SU-DHL-6 (cell line): ENCODE measurements around the gene PITPNB.

ENCODE experiments used
- H2AFZ ChIP-seq: fragments of 200-600 bp; sonication (generic); 2 replicates; pipeline ENCODE4 v1.6.1; 2014; ENCODE audit warnings: low read depth, mild to moderate bottlenecking, moderate library complexity, mixed read lengths, antibody characterized with exemption, low read length; ENCODE audit not compliant: severe bottlenecking
- H3F3A ChIP-seq: fragments of 200-600 bp; shearing (Covaris generic); 2 replicates; pipeline ENCODE4 v1.6.0; 2016; ENCODE audit warnings: antibody characterized with exemption, mild to moderate bottlenecking; ENCODE audit not compliant: insufficient read depth
- H3K27ac ChIP-seq: fragments of 200-600 bp; sonication (generic); 2 replicates; pipeline ENCODE4 v1.5.1; 2016; ENCODE audit warnings: low read depth, mild to moderate bottlenecking, low read length, moderate library complexity, mixed read lengths
- H3K27me3 ChIP-seq: fragments of 200-600 bp; sonication (generic), shearing (Covaris generic); 2 replicates; pipeline ENCODE4 v1.6.0; 2014; ENCODE audit warnings: mild to moderate bottlenecking, low read length
- H3K36me3 ChIP-seq: fragments of 200-600 bp; sonication (generic); 2 replicates; pipeline ENCODE4 v1.6.1; 2014; ENCODE audit warnings: mild to moderate bottlenecking, low read length, mixed read lengths
- H3K4me2 ChIP-seq: fragments of 300-600, 200-600 bp; shearing (Covaris generic), sonication (generic); 2 replicates; pipeline ENCODE4 v1.6.0; 2014; ENCODE audit warnings: low read length, low read depth, mild to moderate bottlenecking; ENCODE audit not compliant: poor library complexity, severe bottlenecking
- H3K4me3 ChIP-seq: fragments of 200-600 bp; sonication (generic); 2 replicates; pipeline ENCODE4 v1.5.1; 2014; ENCODE audit warnings: antibody characterized with exemption, low read length, mild to moderate bottlenecking, mixed read lengths; ENCODE audit not compliant: insufficient read depth, poor library complexity, severe bottlenecking
- H3K79me2 ChIP-seq: fragments of 200-600 bp; sonication (generic); 2 replicates; pipeline ENCODE4 v1.6.1; 2014; ENCODE audit warnings: mild to moderate bottlenecking, low read length, moderate library complexity; ENCODE audit not compliant: insufficient read depth
- H3K9ac ChIP-seq: fragments of 200-600 bp; sonication (generic); 2 replicates; pipeline ENCODE4 v1.7.0; 2014; ENCODE audit warnings: mild to moderate bottlenecking, low read length
- H3K9me2 ChIP-seq: fragments of 200-600 bp; sonication (generic); replicated peaks from 2 replicates; pipeline ENCODE4 v1.6.1; 2014; ENCODE audit warnings: low read length; ENCODE audit not compliant: insufficient read depth
- H3K9me3 ChIP-seq: fragments of 200-600 bp; sonication (generic); 2 replicates; pipeline ENCODE4 v1.6.1; 2014; ENCODE audit warnings: low read length, mixed read lengths; ENCODE audit not compliant: insufficient read depth
- H4K20me1 ChIP-seq: fragments of 200-600 bp; sonication (generic); 2 replicates; pipeline ENCODE4 v1.6.1; 2014; ENCODE audit warnings: low read depth, mild to moderate bottlenecking, antibody characterized with exemption, low read length, moderate library complexity, mixed read lengths
- EZH2phosphoT487 ChIP-seq: fragments of 200-600 bp; sonication (generic), shearing (Covaris generic); conservative IDR thresholded peaks from 2 replicates; pipeline ENCODE4 v1.6.1; 2018; ENCODE audit warnings: mild to moderate bottlenecking, antibody characterized with exemption, low read length, moderate library complexity, mixed read lengths
- TF ChIP-seq, protein P1 (sequence below): fragments of 200-600 bp; sonication (generic); IDR thresholded peaks from one replicate; pipeline ENCODE4 v1.5.1; 2017; ENCODE audit warnings: antibody characterized with exemption, mild to moderate bottlenecking, low read length, moderate library complexity; ENCODE audit not compliant: insufficient read depth, poor library complexity, severe bottlenecking

Gene PITPNB

DNA sequence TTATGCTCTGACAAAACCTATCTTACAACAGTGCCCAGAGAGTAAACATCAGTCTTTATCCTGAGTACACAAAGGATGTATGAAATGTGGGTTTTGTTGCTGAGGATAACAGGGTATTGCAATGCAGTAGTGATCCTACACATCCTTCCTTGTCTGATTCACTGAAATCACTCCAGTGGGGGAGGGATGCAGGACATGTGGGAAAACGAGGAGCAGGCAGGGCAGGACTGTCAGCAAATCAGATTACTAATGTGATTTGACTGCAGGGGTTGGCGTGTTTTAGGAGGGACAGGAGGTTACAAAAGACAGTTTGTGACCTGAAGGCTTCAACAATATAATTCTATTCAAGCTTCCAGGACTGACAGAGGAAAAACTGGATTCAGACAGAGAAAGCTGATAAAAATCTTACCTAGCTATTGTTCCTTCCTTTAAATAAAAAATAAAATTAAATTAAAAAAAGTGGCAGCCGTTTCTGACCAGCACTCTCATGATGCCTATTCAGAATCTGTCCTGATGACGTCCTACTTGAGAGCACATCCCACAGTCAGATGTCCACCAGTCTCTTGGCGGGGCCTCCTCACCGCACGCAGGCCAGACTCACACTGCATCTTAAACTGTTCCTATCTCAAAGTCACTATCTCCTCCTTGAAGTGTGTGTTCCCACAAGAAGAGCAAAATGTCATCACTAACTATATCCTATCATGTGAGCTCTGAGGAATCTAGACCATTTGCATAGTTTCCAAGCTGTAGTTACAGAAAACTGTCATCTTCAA is 66.9 kb downstream of the PITPNB start:
- Histone ChIP-seq H3K27me3 (no peaks in the 10 kb centered on the region), H3K9me2 (no peaks in the 10 kb centered on the region), H2AFZ (no peak overlapping the region), H3K9me3 (no peaks in the 10 kb centered on the region), H4K20me1 (no peaks in the 10 kb centered on the region), H3K36me3 (peaks cover 42% of the 10 kb centered on the region), H3K79me2 (no peaks in the 10 kb centered on the region), H3K4me2 (no peak overlapping the region), H3K27ac (no peak overlapping the region), H3F3A (no peaks in the 10 kb centered on the region), H3K9ac (no peak overlapping the region), H3K4me3 (no peak overlapping the region)
- TF ChIP-seq EZH2phosphoT487, result no peak
- TF ChIP-seq, protein P1, sequence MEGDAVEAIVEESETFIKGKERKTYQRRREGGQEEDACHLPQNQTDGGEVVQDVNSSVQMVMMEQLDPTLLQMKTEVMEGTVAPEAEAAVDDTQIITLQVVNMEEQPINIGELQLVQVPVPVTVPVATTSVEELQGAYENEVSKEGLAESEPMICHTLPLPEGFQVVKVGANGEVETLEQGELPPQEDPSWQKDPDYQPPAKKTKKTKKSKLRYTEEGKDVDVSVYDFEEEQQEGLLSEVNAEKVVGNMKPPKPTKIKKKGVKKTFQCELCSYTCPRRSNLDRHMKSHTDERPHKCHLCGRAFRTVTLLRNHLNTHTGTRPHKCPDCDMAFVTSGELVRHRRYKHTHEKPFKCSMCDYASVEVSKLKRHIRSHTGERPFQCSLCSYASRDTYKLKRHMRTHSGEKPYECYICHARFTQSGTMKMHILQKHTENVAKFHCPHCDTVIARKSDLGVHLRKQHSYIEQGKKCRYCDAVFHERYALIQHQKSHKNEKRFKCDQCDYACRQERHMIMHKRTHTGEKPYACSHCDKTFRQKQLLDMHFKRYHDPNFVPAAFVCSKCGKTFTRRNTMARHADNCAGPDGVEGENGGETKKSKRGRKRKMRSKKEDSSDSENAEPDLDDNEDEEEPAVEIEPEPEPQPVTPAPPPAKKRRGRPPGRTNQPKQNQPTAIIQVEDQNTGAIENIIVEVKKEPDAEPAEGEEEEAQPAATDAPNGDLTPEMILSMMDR, result no peak

DNA sequence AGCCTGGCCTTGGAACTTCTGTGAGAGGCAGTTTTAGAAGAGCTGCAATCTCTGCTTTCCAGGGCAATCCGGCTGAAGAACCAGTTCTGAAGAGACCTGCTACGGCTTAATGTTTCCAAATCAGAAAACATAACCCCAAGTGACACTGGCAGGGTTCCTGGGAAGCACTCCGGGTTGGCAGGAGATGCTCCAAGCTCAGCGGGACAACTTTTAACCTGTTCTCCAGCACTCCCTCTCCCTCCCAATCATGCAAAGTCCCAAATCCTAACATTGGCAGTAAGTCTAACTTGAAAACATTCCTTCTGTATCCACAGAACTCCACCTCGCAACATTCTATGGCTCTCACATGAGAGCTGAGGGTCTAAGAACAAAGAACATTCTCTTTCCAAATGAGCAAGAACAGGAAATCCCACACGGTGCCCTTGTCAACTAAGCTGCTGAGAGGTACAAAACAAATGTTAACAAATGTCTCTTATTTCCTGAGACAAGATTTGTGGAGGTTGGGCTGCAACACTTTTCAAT is 69.0 kb downstream of the PITPNB start:
- Histone ChIP-seq H3K4me3 (no peak overlapping the region), H3K9me2 (no peaks in the 10 kb centered on the region), H3K27ac (no peak overlapping the region), H3K9ac (no peak overlapping the region), H3K9me3 (no peaks in the 10 kb centered on the region), H4K20me1 (no peaks in the 10 kb centered on the region), H3K79me2 (no peaks in the 10 kb centered on the region), H3K4me2 (no peak overlapping the region), H3K36me3 (peaks cover 35% of the 10 kb centered on the region), H2AFZ (no peak overlapping the region), H3K27me3 (no peaks in the 10 kb centered on the region), H3F3A (no peaks in the 10 kb centered on the region)
- TF ChIP-seq EZH2phosphoT487, result no peak
- TF ChIP-seq, protein P1, result no peak

DNA sequence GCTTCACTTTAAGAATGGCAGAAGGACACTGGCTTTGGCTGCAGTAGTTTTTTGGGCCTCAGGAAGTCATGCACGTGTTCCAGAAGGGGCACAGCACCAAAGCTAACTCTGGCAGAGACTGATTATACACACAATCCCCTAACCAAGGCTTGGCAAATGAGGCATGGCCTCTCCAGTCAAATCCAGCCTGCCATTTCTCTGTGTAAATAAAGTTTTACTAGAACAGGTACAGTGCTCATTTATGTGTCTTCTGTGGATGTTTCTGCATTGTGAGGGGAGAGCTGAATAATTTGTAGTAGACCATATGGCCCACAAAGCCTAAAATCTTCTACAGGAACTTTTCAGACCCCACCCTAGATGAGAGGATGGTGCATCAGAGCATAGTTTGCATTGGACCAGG is 71.1 kb downstream of the PITPNB start:
- H3K4me3 ChIP-seq, result no peak overlapping the region

More for the DNA sequence above, 71.1 kb downstream of the PITPNB start:
- TF ChIP-seq, protein P1, result no peak
- TF ChIP-seq EZH2phosphoT487, result no peak
- H3K9me2 ChIP-seq, result no peaks in the 10 kb centered on the region
- H3K9ac ChIP-seq, result no peak overlapping the region
- no peaks in the 10 kb centered on the region for H3K27me3 ChIP-seq
- no peaks in the 10 kb centered on the region for H3F3A ChIP-seq
- no peaks in the 10 kb centered on the region for H3K79me2 ChIP-seq
- no peaks in the 10 kb centered on the region for H3K9me3 ChIP-seq
- no peaks in the 10 kb centered on the region for H4K20me1 ChIP-seq
- peaks cover 19% of the 10 kb centered on the region for H3K36me3 ChIP-seq
- H3K27ac ChIP-seq, result no peak overlapping the region
- no peak overlapping the region for H2AFZ ChIP-seq
- no peak overlapping the region for H3K4me2 ChIP-seq
